ENCODE results near the gene CBL.
A peak's percentile ranks its signal among the peaks of the same experiment; 100 is the strongest.

CBL gene

DNA sequence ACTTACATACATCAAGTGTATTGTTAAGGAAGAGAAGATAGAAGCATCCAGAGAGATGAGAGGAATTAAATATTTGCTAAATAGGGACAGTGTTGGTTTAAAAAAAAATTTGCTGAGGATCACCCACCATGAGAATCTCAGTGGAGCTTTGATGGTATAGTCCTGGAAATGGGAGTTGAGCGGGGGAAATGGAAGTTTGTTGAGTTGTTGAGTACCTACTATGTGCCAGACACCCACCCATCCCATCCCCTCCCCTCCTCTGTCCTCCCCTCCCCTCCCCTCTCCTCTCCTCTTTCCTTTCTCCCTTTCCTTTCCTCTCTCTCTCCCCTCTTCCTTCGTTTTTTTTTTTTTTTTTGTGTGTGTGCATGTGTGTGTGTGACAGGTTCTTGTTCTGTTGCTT is 145.1 kb downstream of the CBL start:
- no peak for DNase-seq

GRCh38 chr11:119352857-119353260 is 146.7 kb downstream of the CBL start:
- no peak for DNase-seq

DNA sequence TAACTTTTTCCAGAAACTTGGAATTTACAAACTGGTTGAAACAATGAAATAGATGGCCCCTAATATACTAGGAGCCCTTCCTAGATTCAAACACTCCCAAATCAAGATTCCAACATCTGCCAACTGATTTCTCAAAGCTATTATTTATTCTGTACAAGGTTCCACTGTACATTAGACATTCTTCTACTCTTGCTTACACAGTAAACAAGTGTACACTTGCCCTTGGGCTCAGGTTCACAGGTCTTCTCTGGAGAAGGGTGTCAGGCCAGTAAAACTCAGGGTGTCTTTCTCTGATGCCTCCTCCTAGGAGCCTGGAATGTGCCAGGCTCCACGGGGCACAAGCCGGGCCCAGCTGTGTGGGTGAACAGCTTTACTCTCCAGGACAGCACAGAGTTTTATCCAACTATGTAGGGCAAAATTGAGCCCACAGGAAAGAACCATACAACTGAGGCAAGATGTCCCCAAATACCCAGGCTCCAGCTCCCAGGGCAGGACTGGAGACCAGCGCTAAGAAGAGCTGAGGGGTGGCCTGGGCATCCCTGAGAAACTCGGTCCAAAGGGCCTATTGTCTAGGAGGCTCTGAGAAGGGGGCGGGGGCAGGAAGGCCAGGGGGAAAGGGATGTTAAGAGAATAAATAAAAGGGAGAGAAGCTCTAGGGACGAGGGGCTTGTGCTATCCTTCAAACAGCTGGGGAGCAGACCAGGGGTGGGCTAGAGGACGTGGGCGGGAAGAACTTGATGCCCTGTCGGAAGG is 149.1 kb downstream of the CBL start:
- DNase-seq = no peak

DNA sequence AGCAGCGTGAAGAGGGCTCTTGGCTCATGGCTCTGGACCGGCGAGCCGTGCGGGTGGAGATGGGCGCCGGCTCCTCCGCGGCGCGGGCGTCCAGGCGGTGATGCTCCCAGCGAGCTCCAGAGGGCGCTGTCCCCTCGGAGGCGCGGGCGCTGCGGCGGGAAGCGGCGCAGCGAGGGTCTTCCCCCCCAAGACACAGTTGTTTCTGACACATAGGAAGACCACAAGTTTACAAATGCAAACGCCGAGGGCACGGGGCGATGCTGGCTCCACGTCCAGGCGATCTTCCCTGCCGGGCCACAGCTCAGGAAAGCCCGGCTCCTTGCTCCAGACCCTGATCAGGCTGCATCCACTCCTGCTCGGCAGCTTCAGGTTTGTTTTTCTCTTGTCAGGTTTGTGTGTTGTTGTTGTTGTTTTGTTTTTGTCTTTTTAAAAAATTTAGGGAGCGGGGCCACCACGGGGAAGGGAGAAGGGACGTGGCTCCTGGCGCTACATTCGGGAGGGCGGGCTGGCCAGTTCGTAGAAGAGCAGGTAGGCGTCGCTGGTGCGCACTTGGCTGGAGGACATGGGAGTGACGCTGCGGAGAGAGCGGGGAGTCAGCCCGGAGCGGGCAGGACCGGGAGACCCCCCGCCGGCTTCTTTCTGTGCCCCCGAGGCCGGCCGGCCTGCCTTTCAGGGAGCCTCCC is 150.4 kb downstream of the CBL start:
- peak; percentile 76 for DNase-seq

DNA sequence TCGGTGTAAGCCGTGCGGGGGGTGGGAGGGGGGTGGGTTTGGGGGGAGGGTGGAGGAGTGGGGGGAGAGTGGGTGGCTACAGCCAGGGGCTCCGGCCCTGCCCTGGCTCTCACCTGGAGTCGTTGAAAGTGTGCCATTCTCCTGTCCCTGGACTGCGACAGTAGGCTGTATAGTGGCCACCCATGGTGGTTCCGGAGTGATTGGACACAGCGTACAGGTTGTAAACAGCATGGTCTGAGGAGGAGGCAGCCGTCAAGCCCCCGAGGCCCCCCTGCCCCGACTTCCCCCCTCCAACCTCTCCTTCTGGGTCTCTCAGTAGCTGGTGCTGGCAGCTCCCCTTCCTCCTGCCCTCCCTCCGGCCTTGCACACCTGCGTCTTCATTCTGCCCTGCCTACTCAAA is 150.9 kb downstream of the CBL start:
- DNase-seq = no peak
